CD14-positive monocyte (primary cell): ENCODE measurements around the gene TSHZ1. TPM values are rescaled to one million over a fixed set of nuclear protein-coding genes. Genes with fewer than 3 reads are reported as not detected.

Source experiments
- DNase-seq, 3 donors: peaks; one replicate each; pipeline ENCODE4 v3.0.0-alpha.2; 2011 to 2022
- H2AFZ ChIP-seq: 2 replicates; pipeline ENCODE4 v1.6.0; 2012; ENCODE audit warnings: mild to moderate bottlenecking, low read depth, low read length, inconsistent platforms; ENCODE audit not compliant: insufficient read depth, poor library complexity, severe bottlenecking
- H3K27ac ChIP-seq, 2 donors: 1 replicate in 1 of 2; 2 replicates in 1 of 2; pipeline ENCODE4 v1.5.1; 2012 to 2013; ENCODE audit warnings: low read length in 2 of 2, control low read depth in 1 of 2, inconsistent platforms in 1 of 2, low read depth in 1 of 2, mild to moderate bottlenecking in 1 of 2
- H3K27me3 ChIP-seq, 2 donors: one replicate each; pipeline versions ENCODE4 v1.6.0 to v1.6.1; 2011 to 2013; ENCODE audit warnings: low read length in 2 of 2; ENCODE audit not compliant: control insufficient read depth in 2 of 2, insufficient read depth in 2 of 2
- H3K36me3 ChIP-seq, 2 donors: replicated peaks in 1 of 2; 1 replicate in 1 of 2; 2 replicates in 1 of 2; pipeline versions ENCODE4 v1.5.1 to v1.6.1; 2012 to 2013; ENCODE audit warnings: low read length in 2 of 2, control low read depth in 1 of 2, inconsistent platforms in 1 of 2, mild to moderate bottlenecking in 1 of 2; ENCODE audit not compliant: insufficient read depth in 2 of 2, control insufficient read depth in 1 of 2
- H3K4me1 ChIP-seq, 2 donors: 1 replicate in 1 of 2; 2 replicates in 1 of 2; pipeline versions ENCODE4 v1.5.1 to v1.6.1; 2012 to 2013; ENCODE audit warnings: low read length in 2 of 2, control low read depth in 1 of 2, inconsistent platforms in 1 of 2, mild to moderate bottlenecking in 1 of 2, moderate library complexity in 1 of 2; ENCODE audit not compliant: insufficient read depth in 2 of 2, control insufficient read depth in 1 of 2
- H3K4me2 ChIP-seq: replicated peaks from 2 replicates; pipeline ENCODE3; 2012; ENCODE audit warnings: low read length, moderate library complexity, mild to moderate bottlenecking; ENCODE audit not compliant: poor library complexity, severe bottlenecking; ENCODE audit errors: extremely low read depth
- H3K4me3 ChIP-seq, 3 experiments: fragments of 200-600 bp in 1 of 3; sonication (generic) in 1 of 3; replicated peaks in 1 of 3; 1 replicate in 2 of 3; 2 replicates in 1 of 3; pipeline ENCODE4 v1.5.1; 2011 to 2013; ENCODE audit warnings: low read length in 3 of 3, mild to moderate bottlenecking in 3 of 3, control low read depth in 2 of 3, low read depth in 2 of 3, inconsistent platforms in 1 of 3, moderate library complexity in 1 of 3
- H3K79me2 ChIP-seq: 2 replicates; pipeline ENCODE4 v1.6.0; 2012; ENCODE audit warnings: mild to moderate bottlenecking, control low read depth, inconsistent platforms, low read length, moderate library complexity; ENCODE audit not compliant: insufficient read depth
- H3K9ac ChIP-seq: 2 replicates; pipeline ENCODE4 v1.6.0; 2017; ENCODE audit warnings: low read length, mild to moderate bottlenecking; ENCODE audit not compliant: insufficient read depth, poor library complexity, severe bottlenecking
- H3K9me3 ChIP-seq, 2 donors: replicated peaks in 1 of 2; 1 replicate in 1 of 2; 2 replicates in 1 of 2; pipeline versions ENCODE4 v1.5.1 to v1.6.1; 2012 to 2013; ENCODE audit warnings: low read length in 2 of 2, control low read depth in 1 of 2; ENCODE audit not compliant: control insufficient read depth in 1 of 2, insufficient read depth in 1 of 2
- H4K20me1 ChIP-seq: 2 replicates; pipeline ENCODE4 v1.6.0; 2012; ENCODE audit warnings: mild to moderate bottlenecking, low read length, control low read depth, moderate library complexity; ENCODE audit not compliant: insufficient read depth
- H3K27ac Mint-ChIP-seq, 7 donors: one replicate each; pipeline ENCODE4 v1.8.0; 2020; ENCODE audit warnings: mild to moderate bottlenecking in 7 of 7, mixed read lengths in 7 of 7, moderate library complexity in 6 of 7, inconsistent platforms in 2 of 7
- H3K27me3 Mint-ChIP-seq, 3 donors: one replicate each; pipeline ENCODE4 v1.8.0; 2021 to 2022; ENCODE audit warnings: low read depth in 3 of 3, mild to moderate bottlenecking in 3 of 3, mixed read lengths in 3 of 3, moderate library complexity in 3 of 3, inconsistent platforms in 1 of 3
- H3K36me3 Mint-ChIP-seq, 2 donors: one replicate each; pipeline ENCODE4 v1.8.0; 2020; ENCODE audit warnings: mixed read lengths in 2 of 2, inconsistent platforms in 1 of 2, mild to moderate bottlenecking in 1 of 2
- H3K4me1 Mint-ChIP-seq: one replicate; pipeline ENCODE4 v1.8.0; 2020; ENCODE audit warnings: mild to moderate bottlenecking, mixed read lengths
- H3K4me3 Mint-ChIP-seq, 2 donors: one replicate each; pipeline ENCODE4 v1.8.0; 2020; ENCODE audit warnings: mild to moderate bottlenecking in 2 of 2, mixed read lengths in 2 of 2, moderate library complexity in 1 of 2
- H3K9me3 Mint-ChIP-seq, 7 donors: one replicate each; pipeline ENCODE4 v1.8.0; 2020 to 2022; ENCODE audit warnings: mixed read lengths in 7 of 7, mild to moderate bottlenecking in 6 of 7, moderate library complexity in 6 of 7, inconsistent platforms in 2 of 7
- CTCF ChIP-seq: fragments of 200-600 bp; IDR thresholded peaks from one replicate; pipeline ENCODE4 v1.8.0; 2022; ENCODE audit warnings: antibody characterized with exemption, mild to moderate bottlenecking
- whole genome bisulfite sequencing: methylation state at CpG from one replicate; pipeline ENCODE4 v1.1.5; 2013; ENCODE audit warnings: missing lambda C conversion rate; ENCODE audit not compliant: insufficient coverage; 5-methylcytosine and 5-hydroxymethylcytosine counted together
- intact Hi-C, 2 donors: fragments of 100-400 bp; cut with micrococcal nuclease; formaldehyde crosslinking; loops; one replicate each; pipeline versions ENCODE4 v1.15.0 to v1.15.1; 2023
- polyA plus RNA-seq, 3 donors: library from polyadenylated mRNA; depleted of rRNA in 1 of 3; unstranded in 2 of 3; stranded (reverse) in 1 of 3; fragments of 300-500 nt in 2 of 3; fragments of >200 nt in 1 of 3; fragmentation: Illumina TruSeq in 2 of 3; gene quantifications; 1 replicate in 2 of 3; 2 replicates in 1 of 3; pipeline ENCODE4 v1.2.3, GENCODE V29; 2012 to 2021

Gene TSHZ1
- polyA plus RNA-seq, 3 donors: 0.76 to 3.3 (median 1.4) TPM

GRCh38 chr18:75178376-75178775 is 32.2 kb upstream of the TSHZ1 start:
- Mint-ChIP-seq H3K4me3 (no peak overlapping the region), H3K4me1 (peaks cover 6% of the 10 kb centered on the region), H3K9me3 (peaks cover 0 to 11% (median 1%) of the 10 kb centered on the region in 7 donors), H3K27me3 (peaks cover 2% of the 10 kb centered on the region in 3 donors), H3K27ac (peak overlapping the region in 1 of 7 donors; percentile 79), H3K36me3 (no peaks in the 10 kb centered on the region)
- Histone ChIP-seq H3K4me2 (no peak overlapping the region), H3K9ac (no peak overlapping the region), H3K27me3 (peaks cover 0 to 3% of the 10 kb centered on the region in 2 donors), H3K27ac (no peak overlapping the region), H3K4me3 (no peak overlapping the region), H3K4me1 (no peaks in the 10 kb centered on the region), H3K36me3 (no peaks in the 10 kb centered on the region), H2AFZ (no peak overlapping the region), H4K20me1 (no peaks in the 10 kb centered on the region), H3K79me2 (no peaks in the 10 kb centered on the region), H3K9me3 (no peaks in the 10 kb centered on the region)
- no peak for DNase-seq
- WGBS: 97% methylated on average over 9 of the region's 11 CpGs
- TF ChIP-seq CTCF: no peak
- intact Hi-C loops: no loop called here

DNA sequence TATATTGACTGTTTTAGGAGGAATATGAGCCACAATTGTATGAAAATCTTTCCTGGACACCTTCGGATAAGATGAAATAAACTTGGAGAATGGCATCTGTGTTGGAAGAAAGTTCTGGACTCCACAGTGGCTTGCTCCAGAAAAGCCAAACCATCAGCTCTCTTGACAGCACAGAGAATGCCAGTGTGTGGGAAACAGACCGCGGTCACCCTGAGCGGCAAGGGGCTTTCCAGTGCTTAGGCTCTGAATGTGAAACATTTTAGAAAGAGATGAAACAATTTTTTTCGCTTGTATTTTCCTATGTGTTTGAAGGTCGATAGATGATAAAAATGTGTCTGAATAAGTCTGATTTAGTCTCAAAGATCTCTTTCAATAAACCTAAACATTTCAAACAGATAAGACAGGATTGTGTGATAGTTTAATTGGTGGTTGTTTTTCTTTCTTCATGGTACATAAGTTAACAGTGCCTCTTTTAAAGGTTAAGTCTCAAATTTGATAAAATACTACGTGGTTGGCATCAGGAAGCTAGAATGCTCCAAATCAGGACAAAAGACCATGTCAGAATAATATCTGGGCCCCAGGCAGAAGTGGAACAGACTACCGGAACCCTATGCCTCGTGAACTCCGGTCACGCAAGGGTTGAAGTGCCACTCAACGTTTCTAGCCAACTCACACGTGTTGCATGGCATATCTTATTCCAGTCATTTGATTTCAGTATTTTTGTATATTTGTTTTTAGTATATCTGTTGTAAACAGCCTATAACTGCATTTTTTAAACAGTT is 30.6 kb upstream of the TSHZ1 start:
- no peak overlapping the region for H3K27ac Mint-ChIP-seq
- Histone ChIP-seq H3K4me3 (no peak overlapping the region), H3K4me2 (no peak overlapping the region), H3K9me3 (no peaks in the 10 kb centered on the region), H3K9ac (no peak overlapping the region), H3K36me3 (no peaks in the 10 kb centered on the region), H2AFZ (no peak overlapping the region), H3K27ac (no peak overlapping the region), H3K27me3 (peaks cover 0 to 3% of the 10 kb centered on the region in 2 donors), H3K4me1 (no peaks in the 10 kb centered on the region), H4K20me1 (no peaks in the 10 kb centered on the region), H3K79me2 (no peaks in the 10 kb centered on the region)
- H3K36me3 Mint-ChIP-seq: no peaks in the 10 kb centered on the region
- H3K4me1 Mint-ChIP-seq: peaks cover 3% of the 10 kb centered on the region
- intact Hi-C loops: no loop called here
- no peak overlapping the region for H3K4me3 Mint-ChIP-seq
- H3K27me3 Mint-ChIP-seq: peaks cover 2% of the 10 kb centered on the region in 3 donors
- no peak for TF ChIP-seq CTCF
- DNase-seq: no peak
- H3K9me3 Mint-ChIP-seq: peaks cover 0 to 12% (median 4%) of the 10 kb centered on the region in 7 donors
- WGBS: 93% methylated on average over 2 of the region's 13 CpGs
